K562 (cell line): ENCODE results near the gene CDK4. TPM values are rescaled to one million over a fixed set of nuclear protein-coding genes. Genes with fewer than 3 reads are reported as not detected.

Source experiments
- ESRRA ChIP-seq: fragments of 450-650 bp; IDR thresholded peaks from 2 replicates; pipeline ENCODE4 v1.6.1; 2014; ENCODE audit warnings: low read depth, mild to moderate bottlenecking, moderate library complexity, borderline replicate concordance
- HOXB6 ChIP-seq: fragments of 250-450 bp; sonication (Bioruptor Pico); IDR thresholded peaks from 2 replicates; pipeline ENCODE4 v1.5.1; 2022; ENCODE audit warnings: mild to moderate bottlenecking, borderline replicate concordance
- KLF6 ChIP-seq: fragments of 250-450 bp; sonication (Bioruptor Pico); IDR thresholded peaks from 2 replicates; pipeline ENCODE4 v1.4.0; 2020; ENCODE audit warnings: mild to moderate bottlenecking, moderate library complexity, borderline replicate concordance
- NFE2L1 ChIP-seq: fragments of 450-650 bp; IDR thresholded peaks from 2 replicates; pipeline ENCODE4 v1.6.1; 2016; ENCODE audit warnings: missing genetic modification characterization, low read depth, mild to moderate bottlenecking, missing compliant biosample characterization, moderate library complexity, borderline replicate concordance
- PHF21A ChIP-seq: fragments of 450-650 bp; IDR thresholded peaks from 2 replicates; pipeline ENCODE4 v1.6.1; 2017; ENCODE audit warnings: low read depth, borderline replicate concordance
- SAFB ChIP-seq: fragments of 200-400 bp; formaldehyde crosslinking; IDR thresholded peaks from 2 replicates; pipeline ENCODE4 v1.6.1; 2017; ENCODE audit warnings: low read depth, low read length, borderline replicate concordance
- SLC30A9 ChIP-seq: fragments of 250-450 bp; sonication (Bioruptor Pico); IDR thresholded peaks from 2 replicates; pipeline ENCODE4 v1.8.0; 2022; ENCODE audit warnings: mild to moderate bottlenecking, moderate library complexity
- ZFPM2 ChIP-seq: fragments of 250-450 bp; sonication (Bioruptor Pico); IDR thresholded peaks from 2 replicates; pipeline ENCODE4 v1.5.1; 2022; ENCODE audit warnings: mild to moderate bottlenecking
- ZKSCAN8 ChIP-seq: fragments of 200-800 bp; sonication (Bioruptor generic); IDR thresholded peaks from 2 replicates; pipeline ENCODE4 v1.6.1; 2016; ENCODE audit warnings: missing genetic modification characterization, missing compliant biosample characterization
- polyA plus RNA-seq, 8 experiments: library from polyadenylated mRNA; depleted of rRNA in 4 of 8; stranded (reverse) in 5 of 8; unstranded in 3 of 8; fragments of >200 nt; fragmentation: Nextera tagmentation in 2 of 8; fragmentation: Illumina TruSeq in 1 of 8; extraction: Ambion mirVana in 2 of 8; extraction: Trizol in 1 of 8; gene quantifications; 2 replicates each; pipeline versions ENCODE4 v1.2.1 to v1.2.3, GENCODE V29; 2011 to 2014; ENCODE audit warnings: inconsistent platforms in 1 of 8, missing spikeins in 1 of 8
- total RNA-seq, 7 experiments: library from RNA; depleted of rRNA in 6 of 7; stranded (reverse); fragments of >200 nt in 6 of 7; fragmentation: Illumina TruSeq in 2 of 7; extraction: Trizol in 2 of 7; gene quantifications; 2 replicates each; pipeline versions ENCODE4 v1.2.1 to v1.2.3, GENCODE V29; 2011 to 2021; ENCODE audit warnings: low replicate concordance in 1 of 7
- TF ChIP-seq, protein P1 (sequence below): sonication (generic); formaldehyde crosslinking; IDR thresholded peaks from 2 replicates; pipeline ENCODE4 v1.8.1; 2023; ENCODE audit warnings: mild to moderate bottlenecking, missing genetic modification reagents, moderate library complexity
- TF ChIP-seq, protein P2 (sequence below): fragments of 450-650 bp; formaldehyde crosslinking; IDR thresholded peaks from 2 replicates; pipeline ENCODE4 v1.4.0; 2022; ENCODE audit warnings: mild to moderate bottlenecking, moderate library complexity
- TF ChIP-seq, protein P3 (sequence below): fragments of 250-450 bp; sonication (Bioruptor Pico); IDR thresholded peaks from 2 replicates; pipeline ENCODE4 v1.4.0; 2020
- TF ChIP-seq, protein P4 (sequence below): sonication (generic); formaldehyde crosslinking; IDR thresholded peaks from 2 replicates; pipeline ENCODE4 v1.8.0; 2022; ENCODE audit warnings: mild to moderate bottlenecking, missing genetic modification reagents, borderline replicate concordance

CDK4 gene
- total and polyA plus RNA-seq, 9 of the 15 experiments (the other 6 are each of a cell fraction or from before 2014, with no cell fraction given) = 37.8 to 436 (median 238) TPM

DNA sequence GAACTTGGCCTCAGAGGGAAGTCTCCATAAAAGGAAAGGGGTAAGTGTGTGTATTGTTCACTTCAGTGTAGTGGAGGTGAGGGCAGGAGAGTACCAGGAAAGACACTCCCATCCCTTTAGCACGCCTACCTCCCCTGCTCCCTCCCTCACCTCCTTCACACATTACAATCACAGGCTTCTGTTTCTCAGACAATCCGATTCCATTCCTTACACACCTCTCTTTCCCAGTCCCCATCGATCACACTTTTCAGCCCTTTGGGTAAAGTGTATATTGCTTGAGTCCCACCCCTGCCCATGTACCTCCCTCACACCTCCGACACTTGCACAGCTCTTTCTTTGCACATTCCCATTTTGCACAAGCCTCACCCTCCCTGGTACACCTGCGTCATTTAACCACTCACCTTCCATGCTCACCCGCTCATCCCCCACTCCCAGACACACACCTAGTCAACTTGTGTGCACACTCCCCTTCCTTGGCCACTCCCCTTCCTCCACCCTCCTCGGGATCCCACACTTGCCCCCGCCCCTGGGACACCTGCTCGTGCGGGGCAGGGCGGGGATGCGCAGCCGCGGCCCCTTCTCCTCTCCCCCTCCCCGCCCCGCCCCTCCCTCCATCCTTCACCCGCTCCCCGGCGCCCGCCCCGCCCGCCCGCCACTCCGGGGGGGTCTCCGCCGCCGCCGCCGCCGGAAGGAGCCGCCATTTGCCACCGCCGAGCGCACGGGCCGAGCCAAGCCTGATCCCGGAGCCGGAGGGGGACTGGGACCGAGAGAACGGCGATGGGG, 2.5 kb upstream of the CDK4 start, which contains the start of gene MARCHF9 (continued):
- TF ChIP-seq, protein P1, sequence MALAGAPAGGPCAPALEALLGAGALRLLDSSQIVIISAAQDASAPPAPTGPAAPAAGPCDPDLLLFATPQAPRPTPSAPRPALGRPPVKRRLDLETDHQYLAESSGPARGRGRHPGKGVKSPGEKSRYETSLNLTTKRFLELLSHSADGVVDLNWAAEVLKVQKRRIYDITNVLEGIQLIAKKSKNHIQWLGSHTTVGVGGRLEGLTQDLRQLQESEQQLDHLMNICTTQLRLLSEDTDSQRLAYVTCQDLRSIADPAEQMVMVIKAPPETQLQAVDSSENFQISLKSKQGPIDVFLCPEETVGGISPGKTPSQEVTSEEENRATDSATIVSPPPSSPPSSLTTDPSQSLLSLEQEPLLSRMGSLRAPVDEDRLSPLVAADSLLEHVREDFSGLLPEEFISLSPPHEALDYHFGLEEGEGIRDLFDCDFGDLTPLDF = no peak
- no peak for TF ChIP-seq NFE2L1 (tag)
- TF ChIP-seq SLC30A9 (CRISPR knock-in tag) = no peak
- TF ChIP-seq, protein P2, sequence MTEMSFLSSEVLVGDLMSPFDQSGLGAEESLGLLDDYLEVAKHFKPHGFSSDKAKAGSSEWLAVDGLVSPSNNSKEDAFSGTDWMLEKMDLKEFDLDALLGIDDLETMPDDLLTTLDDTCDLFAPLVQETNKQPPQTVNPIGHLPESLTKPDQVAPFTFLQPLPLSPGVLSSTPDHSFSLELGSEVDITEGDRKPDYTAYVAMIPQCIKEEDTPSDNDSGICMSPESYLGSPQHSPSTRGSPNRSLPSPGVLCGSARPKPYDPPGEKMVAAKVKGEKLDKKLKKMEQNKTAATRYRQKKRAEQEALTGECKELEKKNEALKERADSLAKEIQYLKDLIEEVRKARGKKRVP (CRISPR knock-in tag) = no peak
- TF ChIP-seq ZKSCAN8 (CRISPR knock-in tag) = no peak
- no peak for TF ChIP-seq KLF6 (CRISPR knock-in tag)
- TF ChIP-seq HOXB6 = no peak
- TF ChIP-seq, protein P3, sequence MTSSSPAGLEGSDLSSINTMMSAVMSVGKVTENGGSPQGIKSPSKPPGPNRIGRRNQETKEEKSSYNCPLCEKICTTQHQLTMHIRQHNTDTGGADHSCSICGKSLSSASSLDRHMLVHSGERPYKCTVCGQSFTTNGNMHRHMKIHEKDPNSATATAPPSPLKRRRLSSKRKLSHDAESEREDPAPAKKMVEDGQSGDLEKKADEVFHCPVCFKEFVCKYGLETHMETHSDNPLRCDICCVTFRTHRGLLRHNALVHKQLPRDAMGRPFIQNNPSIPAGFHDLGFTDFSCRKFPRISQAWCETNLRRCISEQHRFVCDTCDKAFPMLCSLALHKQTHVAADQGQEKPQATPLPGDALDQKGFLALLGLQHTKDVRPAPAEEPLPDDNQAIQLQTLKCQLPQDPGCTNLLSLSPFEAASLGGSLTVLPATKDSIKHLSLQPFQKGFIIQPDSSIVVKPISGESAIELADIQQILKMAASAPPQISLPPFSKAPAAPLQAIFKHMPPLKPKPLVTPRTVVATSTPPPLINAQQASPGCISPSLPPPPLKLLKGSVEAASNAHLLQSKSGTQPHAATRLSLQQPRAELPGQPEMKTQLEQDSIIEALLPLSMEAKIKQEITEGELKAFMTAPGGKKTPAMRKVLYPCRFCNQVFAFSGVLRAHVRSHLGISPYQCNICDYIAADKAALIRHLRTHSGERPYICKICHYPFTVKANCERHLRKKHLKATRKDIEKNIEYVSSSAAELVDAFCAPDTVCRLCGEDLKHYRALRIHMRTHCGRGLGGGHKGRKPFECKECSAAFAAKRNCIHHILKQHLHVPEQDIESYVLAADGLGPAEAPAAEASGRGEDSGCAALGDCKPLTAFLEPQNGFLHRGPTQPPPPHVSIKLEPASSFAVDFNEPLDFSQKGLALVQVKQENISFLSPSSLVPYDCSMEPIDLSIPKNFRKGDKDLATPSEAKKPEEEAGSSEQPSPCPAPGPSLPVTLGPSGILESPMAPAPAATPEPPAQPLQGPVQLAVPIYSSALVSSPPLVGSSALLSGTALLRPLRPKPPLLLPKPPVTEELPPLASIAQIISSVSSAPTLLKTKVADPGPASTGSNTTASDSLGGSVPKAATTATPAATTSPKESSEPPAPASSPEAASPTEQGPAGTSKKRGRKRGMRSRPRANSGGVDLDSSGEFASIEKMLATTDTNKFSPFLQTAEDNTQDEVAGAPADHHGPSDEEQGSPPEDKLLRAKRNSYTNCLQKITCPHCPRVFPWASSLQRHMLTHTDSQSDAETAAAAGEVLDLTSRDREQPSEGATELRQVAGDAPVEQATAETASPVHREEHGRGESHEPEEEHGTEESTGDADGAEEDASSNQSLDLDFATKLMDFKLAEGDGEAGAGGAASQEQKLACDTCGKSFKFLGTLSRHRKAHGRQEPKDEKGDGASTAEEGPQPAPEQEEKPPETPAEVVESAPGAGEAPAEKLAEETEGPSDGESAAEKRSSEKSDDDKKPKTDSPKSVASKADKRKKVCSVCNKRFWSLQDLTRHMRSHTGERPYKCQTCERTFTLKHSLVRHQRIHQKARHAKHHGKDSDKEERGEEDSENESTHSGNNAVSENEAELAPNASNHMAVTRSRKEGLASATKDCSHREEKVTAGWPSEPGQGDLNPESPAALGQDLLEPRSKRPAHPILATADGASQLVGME (CRISPR knock-in tag) = no peak
- TF ChIP-seq, protein P4, sequence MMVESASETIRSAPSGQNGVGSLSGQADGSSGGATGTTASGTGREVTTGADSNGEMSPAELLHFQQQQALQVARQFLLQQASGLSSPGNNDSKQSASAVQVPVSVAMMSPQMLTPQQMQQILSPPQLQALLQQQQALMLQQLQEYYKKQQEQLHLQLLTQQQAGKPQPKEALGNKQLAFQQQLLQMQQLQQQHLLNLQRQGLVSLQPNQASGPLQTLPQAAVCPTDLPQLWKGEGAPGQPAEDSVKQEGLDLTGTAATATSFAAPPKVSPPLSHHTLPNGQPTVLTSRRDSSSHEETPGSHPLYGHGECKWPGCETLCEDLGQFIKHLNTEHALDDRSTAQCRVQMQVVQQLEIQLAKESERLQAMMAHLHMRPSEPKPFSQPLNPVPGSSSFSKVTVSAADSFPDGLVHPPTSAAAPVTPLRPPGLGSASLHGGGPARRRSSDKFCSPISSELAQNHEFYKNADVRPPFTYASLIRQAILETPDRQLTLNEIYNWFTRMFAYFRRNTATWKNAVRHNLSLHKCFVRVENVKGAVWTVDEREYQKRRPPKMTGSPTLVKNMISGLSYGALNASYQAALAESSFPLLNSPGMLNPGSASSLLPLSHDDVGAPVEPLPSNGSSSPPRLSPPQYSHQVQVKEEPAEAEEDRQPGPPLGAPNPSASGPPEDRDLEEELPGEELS (CRISPR knock-in tag) = no peak
- TF ChIP-seq ZFPM2 (CRISPR knock-in tag) = no peak
- no peak for TF ChIP-seq ESRRA
- no peak for TF ChIP-seq SAFB
- TF ChIP-seq PHF21A = no peak
